Fibroblast of upper back skin (primary cell): ENCODE results near the gene ATP23.

Experiments
- DNase-seq: peaks from one replicate; pipeline ENCODE4 v3.0.0-alpha.2; 2013

ATP23 gene

GRCh38 chr12:57983858-57984505 is 42.6 kb downstream of the ATP23 start:
- no peak for DNase-seq

GRCh38 chr12:57984629-57985151 is 43.3 kb downstream of the ATP23 start:
- DNase-seq = no peak

GRCh38 chr12:57985685-57986084 is 44.3 kb downstream of the ATP23 start:
- no peak for DNase-seq

GRCh38 chr12:57989838-57990237 is 48.5 kb downstream of the ATP23 start:
- no peak for DNase-seq

GRCh38 chr12:57990241-57990883 is 49.0 kb downstream of the ATP23 start:
- DNase-seq = no peak

GRCh38 chr12:57992001-57992400 is 50.6 kb downstream of the ATP23 start:
- DNase-seq = no peak

GRCh38 chr12:57993030-57993429 is 51.7 kb downstream of the ATP23 start:
- no peak for DNase-seq

GRCh38 chr12:57993834-57994233 is 52.5 kb downstream of the ATP23 start:
- no peak for DNase-seq

GRCh38 chr12:57996520-57996919 is 55.2 kb downstream of the ATP23 start:
- DNase-seq = no peak

GRCh38 chr12:57998251-57998650 is 56.9 kb downstream of the ATP23 start:
- DNase-seq = no peak

- no peak for DNase-seq
Measured at GRCh38 chr12:58000499-58000898, 59.1 kb downstream of the ATP23 start.

- no peak for DNase-seq
Measured at GRCh38 chr12:58007875-58008274, 66.5 kb downstream of the ATP23 start.

- no peak for DNase-seq
Measured at GRCh38 chr12:58008634-58009033, 67.3 kb downstream of the ATP23 start.
